Hepatocyte (in vitro differentiated cells): Measurements from ENCODE around the gene AP5Z1. TPM values are rescaled to one million over a fixed set of nuclear protein-coding genes. Genes with fewer than 3 reads are reported as not detected.
"Not testable (repeated sequence)": the region's sequence is repeated elsewhere in the genome, so short reads cannot be mapped to it uniquely, and the experiment has no call there.

Experiments used
- DNase-seq: peaks from one replicate; pipeline ENCODE4 v3.0.0-alpha.2; 2016; ENCODE audit warnings: low spot score
- H2AFZ ChIP-seq: fragments of 200-600 bp; sonication (generic); 2 replicates; pipeline ENCODE4 v1.6.0; 2016; ENCODE audit warnings: antibody characterized with exemption, mild to moderate bottlenecking
- H3K27ac ChIP-seq: fragments of 200-600 bp; sonication (generic); 2 replicates; pipeline ENCODE4 v1.5.1; 2016; ENCODE audit warnings: mild to moderate bottlenecking
- H3K27me3 ChIP-seq: fragments of 200-600 bp; sonication (generic); 2 replicates; pipeline ENCODE4 v1.6.1; 2016
- H3K36me3 ChIP-seq: fragments of 200-600 bp; sonication (generic); replicated peaks from 2 replicates; pipeline ENCODE4 v1.5.1; 2016; ENCODE audit warnings: low read depth; ENCODE audit not compliant: insufficient read depth
- H3K4me1 ChIP-seq: fragments of 200-600 bp; sonication (generic); 2 replicates; pipeline ENCODE4 v1.5.1; 2016; ENCODE audit warnings: mild to moderate bottlenecking, moderate library complexity; ENCODE audit not compliant: insufficient read depth
- H3K4me2 ChIP-seq: fragments of 200-600 bp; sonication (generic); 2 replicates; pipeline ENCODE4 v1.6.0; 2016
- H3K4me3 ChIP-seq: fragments of 200-600 bp; sonication (generic); 2 replicates; pipeline ENCODE4 v1.5.1; 2016; ENCODE audit warnings: mild to moderate bottlenecking
- H3K79me2 ChIP-seq: fragments of 200-600 bp; sonication (generic); 2 replicates; pipeline ENCODE4 v1.6.0; 2017; ENCODE audit warnings: mild to moderate bottlenecking
- H3K9me2 ChIP-seq: fragments of 200-600 bp; sonication (generic); replicated peaks from 2 replicates; pipeline ENCODE4 v1.6.0; 2017; ENCODE audit warnings: mild to moderate bottlenecking; ENCODE audit not compliant: insufficient read depth
- H3K9me3 ChIP-seq: fragments of 200-600 bp; sonication (generic); 2 replicates; pipeline ENCODE4 v1.5.1; 2016; ENCODE audit warnings: low read depth, mild to moderate bottlenecking
- H4K20me1 ChIP-seq: fragments of 200-600 bp; sonication (generic); 2 replicates; pipeline ENCODE4 v1.6.0; 2016; ENCODE audit warnings: mild to moderate bottlenecking; ENCODE audit not compliant: insufficient read depth, poor library complexity, severe bottlenecking
- EZH2 ChIP-seq: fragments of 200-600 bp; sonication (generic); IDR thresholded peaks from 2 replicates; pipeline ENCODE4 v1.6.1; 2016; ENCODE audit warnings: antibody characterized with exemption, mild to moderate bottlenecking, borderline replicate concordance
- EZH2phosphoT487 ChIP-seq: fragments of 200-600 bp; sonication (generic); IDR thresholded peaks from one replicate; pipeline ENCODE4 v1.6.1; 2018; ENCODE audit warnings: antibody characterized with exemption, mild to moderate bottlenecking, low read depth, moderate library complexity; ENCODE audit not compliant: unreplicated experiment, severe bottlenecking
- WGBS: methylation state at CpG from one replicate; pipeline ENCODE4 v1.1.6; 2016; ENCODE audit warnings: low lambda C conversion rate; ENCODE audit errors: missing lambda C conversion rate; 5-methylcytosine and 5-hydroxymethylcytosine counted together
- polyA plus RNA-seq: library from polyadenylated mRNA; unstranded; fragments of >200 nt; fragmentation: Nextera tagmentation; extraction: Ambion mirVana; gene quantifications from 2 replicates; pipeline ENCODE4 v1.2.1, GENCODE V29; 2016
- total RNA-seq: library from RNA; depleted of rRNA; stranded (reverse); fragments of >200 nt; gene quantifications from 2 replicates; pipeline ENCODE4 v1.2.3, GENCODE V29; 2014
- TF ChIP-seq, protein P1 (sequence below): fragments of 200-600 bp; sonication (generic); IDR thresholded peaks from 2 replicates; pipeline ENCODE4 v1.5.1; 2016; ENCODE audit warnings: antibody characterized with exemption, mild to moderate bottlenecking; ENCODE audit not compliant: poor library complexity

Gene AP5Z1
- total and polyA plus RNA-seq, 2 experiments from 2014 or later, result 33.9 to 60.3 TPM

DNA sequence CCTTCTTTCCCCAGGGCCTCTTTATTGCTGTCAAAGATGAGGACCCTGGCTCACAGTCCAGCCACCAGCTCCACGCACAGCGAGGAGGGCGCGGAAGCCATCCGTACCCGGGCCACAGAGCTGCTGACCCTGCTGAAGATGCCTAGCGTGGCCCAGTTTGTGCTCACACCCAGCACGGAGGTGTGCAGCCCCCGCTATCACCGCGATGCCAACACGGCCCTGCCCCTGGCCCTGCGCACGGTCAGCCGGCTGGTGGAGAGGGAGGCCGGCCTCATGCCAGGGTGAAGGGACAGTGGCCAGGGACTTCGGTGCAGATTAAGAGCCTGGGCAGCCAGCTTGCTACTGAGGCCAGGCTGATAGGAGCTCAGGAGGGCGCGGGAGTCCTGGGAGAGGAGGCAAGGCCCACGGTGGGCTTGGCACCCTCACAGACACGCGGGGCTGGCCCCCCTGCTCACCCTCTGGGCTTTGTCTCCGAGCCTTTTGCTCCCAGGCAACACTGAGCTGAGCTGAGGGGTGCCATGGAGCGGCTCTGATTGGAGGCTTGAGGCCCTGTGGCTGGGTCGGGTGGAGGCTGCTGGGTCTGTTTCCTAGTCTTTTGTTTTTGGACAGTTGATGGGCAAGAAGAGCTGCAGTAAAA, 15.8 kb downstream of the AP5Z1 start:
- Histone ChIP-seq H3K9me3 (no peaks in the 10 kb centered on the region), H3K27ac (no peak overlapping the region), H3K27me3 (no peaks in the 10 kb centered on the region), H3K4me1 (no peaks in the 10 kb centered on the region), H3K79me2 (no peaks in the 10 kb centered on the region), H3K4me2 (no peak overlapping the region), H3K9me2 (no peaks in the 10 kb centered on the region), H2AFZ (no peak overlapping the region), H3K36me3 (no peaks in the 10 kb centered on the region), H4K20me1 (no peaks in the 10 kb centered on the region), H3K4me3 (no peak overlapping the region)
- no peak for TF ChIP-seq EZH2
- TF ChIP-seq, protein P1, sequence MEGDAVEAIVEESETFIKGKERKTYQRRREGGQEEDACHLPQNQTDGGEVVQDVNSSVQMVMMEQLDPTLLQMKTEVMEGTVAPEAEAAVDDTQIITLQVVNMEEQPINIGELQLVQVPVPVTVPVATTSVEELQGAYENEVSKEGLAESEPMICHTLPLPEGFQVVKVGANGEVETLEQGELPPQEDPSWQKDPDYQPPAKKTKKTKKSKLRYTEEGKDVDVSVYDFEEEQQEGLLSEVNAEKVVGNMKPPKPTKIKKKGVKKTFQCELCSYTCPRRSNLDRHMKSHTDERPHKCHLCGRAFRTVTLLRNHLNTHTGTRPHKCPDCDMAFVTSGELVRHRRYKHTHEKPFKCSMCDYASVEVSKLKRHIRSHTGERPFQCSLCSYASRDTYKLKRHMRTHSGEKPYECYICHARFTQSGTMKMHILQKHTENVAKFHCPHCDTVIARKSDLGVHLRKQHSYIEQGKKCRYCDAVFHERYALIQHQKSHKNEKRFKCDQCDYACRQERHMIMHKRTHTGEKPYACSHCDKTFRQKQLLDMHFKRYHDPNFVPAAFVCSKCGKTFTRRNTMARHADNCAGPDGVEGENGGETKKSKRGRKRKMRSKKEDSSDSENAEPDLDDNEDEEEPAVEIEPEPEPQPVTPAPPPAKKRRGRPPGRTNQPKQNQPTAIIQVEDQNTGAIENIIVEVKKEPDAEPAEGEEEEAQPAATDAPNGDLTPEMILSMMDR, result no peak
- TF ChIP-seq EZH2phosphoT487, result no peak
- no peak for DNase-seq
- WGBS, result 98% methylated on average over 25 of the region's 25 CpGs

DNA sequence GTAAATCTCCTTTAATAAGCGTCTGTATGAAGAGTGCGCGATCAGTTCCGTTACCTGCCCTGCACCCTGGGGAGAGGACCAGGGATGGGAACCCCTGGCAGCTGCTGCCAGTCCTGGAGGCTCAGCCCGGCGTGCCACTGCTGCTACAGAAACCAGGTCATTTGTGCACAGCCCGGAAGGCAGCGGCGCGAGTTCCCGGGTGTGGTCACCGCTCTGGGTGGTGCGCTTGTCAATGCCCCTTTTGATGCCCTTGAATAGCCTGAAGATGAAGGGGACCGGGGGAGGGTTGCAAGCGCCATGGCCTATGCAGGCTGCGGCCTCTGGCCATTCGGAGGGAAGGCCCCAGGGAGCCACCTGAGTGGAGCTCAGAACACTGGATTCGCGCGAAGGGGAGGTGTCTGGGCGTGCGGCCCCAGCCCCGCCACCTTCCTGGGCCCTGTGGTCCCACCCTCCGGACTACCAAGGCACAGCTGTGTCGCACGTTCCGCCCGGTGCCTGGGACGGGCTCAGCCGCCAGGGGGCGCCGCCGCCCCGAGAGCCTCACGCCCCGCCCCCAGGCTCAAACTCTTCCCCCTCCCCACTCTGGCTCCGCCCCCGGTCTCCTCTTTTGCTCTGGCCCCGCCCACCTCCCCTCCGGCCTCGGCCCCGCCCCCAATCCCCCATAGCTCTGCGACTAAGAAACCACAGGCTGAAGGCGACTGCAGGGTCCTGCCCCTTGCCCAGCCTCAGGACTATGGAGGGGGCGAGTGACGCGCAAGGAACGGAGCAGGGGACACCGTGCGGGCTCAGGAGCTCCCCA, 16.5 kb downstream of the AP5Z1 start:
- no peaks in the 10 kb centered on the region for H4K20me1 ChIP-seq
- H3K27me3 ChIP-seq, result no peaks in the 10 kb centered on the region
- 89% methylated on average over 28 of the region's 50 CpGs for WGBS
- H3K9me2 ChIP-seq, result no peaks in the 10 kb centered on the region
- H3K9me3 ChIP-seq, result no peaks in the 10 kb centered on the region
- no peak overlapping the region for H2AFZ ChIP-seq
- no peak overlapping the region for H3K27ac ChIP-seq
- DNase-seq, result peak; percentile 50
- H3K79me2 ChIP-seq, result no peaks in the 10 kb centered on the region
- H3K4me1 ChIP-seq, result no peaks in the 10 kb centered on the region
- no peaks in the 10 kb centered on the region for H3K36me3 ChIP-seq
- H3K4me2 ChIP-seq, result no peak overlapping the region
- TF ChIP-seq, protein P1, result peak; percentile 40
- no peak for TF ChIP-seq EZH2
- no peak for TF ChIP-seq EZH2phosphoT487
- H3K4me3 ChIP-seq, result no peak overlapping the region

DNA sequence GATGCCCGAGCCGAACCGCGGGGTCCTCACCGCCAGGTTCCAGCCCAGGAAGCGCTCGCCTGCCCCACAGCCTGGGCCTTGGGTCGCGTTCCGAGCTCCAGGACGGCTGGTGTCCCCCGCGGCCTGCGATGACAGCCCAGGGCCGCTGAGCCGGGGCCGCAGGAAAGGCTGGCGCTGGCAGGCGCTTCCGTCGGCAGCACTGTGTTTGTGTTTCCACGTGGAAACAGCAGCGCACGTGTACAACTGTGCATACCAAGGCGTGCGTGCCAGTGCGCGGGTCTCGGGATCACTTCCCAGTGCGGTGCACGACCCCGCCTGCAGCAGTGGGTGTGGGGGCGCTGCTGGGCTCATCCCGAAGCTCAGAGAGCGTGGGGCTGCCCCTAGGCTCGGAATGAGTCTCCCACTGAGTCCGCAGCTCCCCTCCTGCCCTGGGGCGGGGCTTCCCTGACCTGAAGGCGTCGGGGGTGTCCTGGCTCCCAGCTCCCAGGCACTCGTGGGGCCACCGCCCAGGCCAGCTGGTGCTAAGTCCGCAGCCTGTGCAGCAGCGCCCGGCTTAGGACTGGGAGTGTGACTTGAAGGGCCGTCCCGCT, 17.2 kb downstream of the AP5Z1 start:
- 75% methylated on average over 41 of the region's 47 CpGs for WGBS
- H3K9me3 ChIP-seq, result no peaks in the 10 kb centered on the region
- H3K27me3 ChIP-seq, result no peaks in the 10 kb centered on the region
- TF ChIP-seq EZH2phosphoT487 (no peak), EZH2 (no peak)
- TF ChIP-seq, protein P1, result no peak
- no peaks in the 10 kb centered on the region for H3K9me2 ChIP-seq
- no peaks in the 10 kb centered on the region for H3K36me3 ChIP-seq
- no peak overlapping the region for H2AFZ ChIP-seq
- H3K79me2 ChIP-seq, result no peaks in the 10 kb centered on the region
- H3K27ac ChIP-seq, result no peak overlapping the region
- H3K4me2 ChIP-seq, result no peak overlapping the region
- no peak for DNase-seq
- no peak overlapping the region for H3K4me3 ChIP-seq
- H4K20me1 ChIP-seq, result no peaks in the 10 kb centered on the region
- no peaks in the 10 kb centered on the region for H3K4me1 ChIP-seq

DNA sequence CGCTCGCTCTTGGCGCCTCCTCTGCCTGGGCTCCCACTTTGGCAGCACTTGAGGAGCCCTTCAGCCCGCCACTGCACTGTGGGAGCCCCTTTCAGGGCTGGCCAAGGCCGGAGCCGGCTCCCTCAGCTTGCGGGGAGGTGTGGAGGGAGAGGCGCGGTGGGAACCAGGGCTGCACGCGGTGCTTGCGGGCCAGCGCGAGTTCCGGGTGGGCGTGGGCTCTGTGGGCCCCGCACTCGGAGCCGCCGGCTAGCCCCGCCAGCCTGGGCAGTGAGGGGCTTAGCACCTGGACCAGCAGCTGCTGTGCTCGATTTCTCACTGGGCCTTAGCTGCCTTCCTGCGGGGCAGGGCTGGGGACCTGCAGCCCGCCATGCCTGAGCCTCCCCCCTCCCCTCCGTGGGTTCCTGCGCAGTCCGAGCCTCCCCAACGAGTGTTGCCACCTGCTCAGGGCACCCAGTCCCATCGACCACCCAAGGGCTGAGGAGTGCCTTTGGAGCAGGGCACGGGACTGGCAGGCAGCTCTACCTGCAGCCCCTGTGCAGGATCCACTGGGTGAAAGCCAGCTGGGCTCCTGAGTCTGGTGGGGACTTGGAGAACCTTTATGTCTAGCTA, 18.1 kb downstream of the AP5Z1 start:
- H3K4me1 ChIP-seq, H3K36me3 ChIP-seq, H3K4me2 ChIP-seq, H3K9me2 ChIP-seq, H2AFZ ChIP-seq, H3K9me3 ChIP-seq, H3K79me2 ChIP-seq, H3K27ac ChIP-seq, H3K4me3 ChIP-seq, H4K20me1 ChIP-seq, DNase-seq, H3K27me3 ChIP-seq: not testable (repeated sequence)
- 98% methylated on average over 23 of the region's 30 CpGs for WGBS

DNA sequence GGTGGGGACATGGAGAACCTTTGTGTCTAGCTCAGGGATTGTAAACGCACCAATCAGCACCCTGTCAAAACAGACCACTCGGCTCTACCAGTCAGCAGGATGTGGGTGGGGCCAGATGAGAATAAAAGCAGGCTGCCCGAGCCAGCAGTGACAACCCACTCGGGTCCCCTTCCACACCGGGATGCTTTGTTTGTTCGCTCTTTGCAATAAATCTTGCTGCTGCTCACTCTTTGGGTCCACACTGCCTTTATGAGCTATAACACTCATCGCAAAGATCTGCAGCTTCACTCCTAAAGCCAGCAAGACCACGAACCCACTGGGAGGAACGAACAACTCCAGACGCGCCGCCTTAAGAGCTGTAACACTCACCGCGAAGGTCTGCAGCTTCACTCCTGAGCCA, 18.7 kb downstream of the AP5Z1 start:
- H4K20me1 ChIP-seq, H3K4me2 ChIP-seq, H3K9me3 ChIP-seq, H2AFZ ChIP-seq, H3K4me1 ChIP-seq, H3K4me3 ChIP-seq, H3K27me3 ChIP-seq, H3K79me2 ChIP-seq, DNase-seq, H3K9me2 ChIP-seq, H3K27ac ChIP-seq, H3K36me3 ChIP-seq: not testable (repeated sequence)
- WGBS, result 87% methylated on average over 14 of the region's 14 CpGs
